Esophagus squamous epithelium (tissue), 4 donors: ENCODE data around the gene TTC21B.

Experiments
- POLR2A ChIP-seq, 4 donors: fragments of 450-650 bp; IDR thresholded peaks; one replicate each; pipeline ENCODE4 v1.6.1; 2017; ENCODE audit warnings: antibody characterized with exemption in 4 of 4, mild to moderate bottlenecking in 4 of 4, moderate library complexity in 3 of 4
- TF ChIP-seq, protein P1 (sequence below), 6 experiments: fragments of 450-650 bp in 4 of 6; fragments of 200-600 bp in 2 of 6; sonication (generic) in 2 of 6; IDR thresholded peaks; one replicate each; pipeline ENCODE4 v1.5.1; 2016 to 2019; ENCODE audit warnings: antibody characterized with exemption in 6 of 6, mild to moderate bottlenecking in 4 of 6, moderate library complexity in 4 of 6

DNA sequence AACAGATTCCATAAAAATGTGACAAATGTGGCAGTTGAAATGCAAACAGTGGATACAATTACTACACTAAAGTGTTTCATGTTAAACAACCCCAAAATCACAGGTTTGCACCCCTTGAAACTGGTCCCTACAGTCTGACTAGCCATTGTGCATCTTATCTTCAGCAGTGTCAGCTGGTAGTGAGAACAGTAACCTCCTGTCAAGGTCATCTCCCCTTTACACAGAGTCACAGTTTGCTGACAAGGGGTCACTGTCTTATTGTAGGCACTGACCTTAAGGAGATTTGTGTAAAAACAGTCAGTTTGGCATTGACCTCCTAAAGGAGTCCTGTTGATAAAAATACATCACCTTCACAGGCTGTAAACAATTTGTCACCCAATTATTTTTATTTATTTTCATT lies 37.3 kb upstream of the TTC21B start:
- TF ChIP-seq, protein P1, sequence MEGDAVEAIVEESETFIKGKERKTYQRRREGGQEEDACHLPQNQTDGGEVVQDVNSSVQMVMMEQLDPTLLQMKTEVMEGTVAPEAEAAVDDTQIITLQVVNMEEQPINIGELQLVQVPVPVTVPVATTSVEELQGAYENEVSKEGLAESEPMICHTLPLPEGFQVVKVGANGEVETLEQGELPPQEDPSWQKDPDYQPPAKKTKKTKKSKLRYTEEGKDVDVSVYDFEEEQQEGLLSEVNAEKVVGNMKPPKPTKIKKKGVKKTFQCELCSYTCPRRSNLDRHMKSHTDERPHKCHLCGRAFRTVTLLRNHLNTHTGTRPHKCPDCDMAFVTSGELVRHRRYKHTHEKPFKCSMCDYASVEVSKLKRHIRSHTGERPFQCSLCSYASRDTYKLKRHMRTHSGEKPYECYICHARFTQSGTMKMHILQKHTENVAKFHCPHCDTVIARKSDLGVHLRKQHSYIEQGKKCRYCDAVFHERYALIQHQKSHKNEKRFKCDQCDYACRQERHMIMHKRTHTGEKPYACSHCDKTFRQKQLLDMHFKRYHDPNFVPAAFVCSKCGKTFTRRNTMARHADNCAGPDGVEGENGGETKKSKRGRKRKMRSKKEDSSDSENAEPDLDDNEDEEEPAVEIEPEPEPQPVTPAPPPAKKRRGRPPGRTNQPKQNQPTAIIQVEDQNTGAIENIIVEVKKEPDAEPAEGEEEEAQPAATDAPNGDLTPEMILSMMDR (IDR thresholded peaks at IDR 0.05): no peak
- TF ChIP-seq POLR2A (IDR thresholded peaks at IDR 0.05): no peak
